Adipose tissue (tissue), 3 donors: ENCODE data around the gene C14orf180. TPM values are rescaled to one million over a fixed set of nuclear protein-coding genes. Genes with fewer than 3 reads are reported as not detected.

Experiments
- H3K27ac ChIP-seq: one replicate; pipeline ENCODE4 v1.5.1; 2013; ENCODE audit warnings: low read depth, low read length
- WGBS, 3 donors: extraction: QIAGEN DNeasy Blood & Tissue Kit; methylation state at CpG; one replicate each; pipeline ENCODE4 v1.1.7; 2013; 5-methylcytosine and 5-hydroxymethylcytosine counted together
- polyA plus RNA-seq, 3 donors: library from polyadenylated mRNA; stranded (reverse); fragments of 200-250 nt; gene quantifications; one replicate each; pipeline ENCODE4 v1.2.3, GENCODE V29; 2013
- donor health status: healthy with polysubstance abuse.
- donor health status: Bipolar disorder and iron deficiency.
- donor health status: healthy.

Gene C14orf180
- polyA plus RNA-seq, 3 donors = 9.5 to 105 (median 28.3) TPM

DNA sequence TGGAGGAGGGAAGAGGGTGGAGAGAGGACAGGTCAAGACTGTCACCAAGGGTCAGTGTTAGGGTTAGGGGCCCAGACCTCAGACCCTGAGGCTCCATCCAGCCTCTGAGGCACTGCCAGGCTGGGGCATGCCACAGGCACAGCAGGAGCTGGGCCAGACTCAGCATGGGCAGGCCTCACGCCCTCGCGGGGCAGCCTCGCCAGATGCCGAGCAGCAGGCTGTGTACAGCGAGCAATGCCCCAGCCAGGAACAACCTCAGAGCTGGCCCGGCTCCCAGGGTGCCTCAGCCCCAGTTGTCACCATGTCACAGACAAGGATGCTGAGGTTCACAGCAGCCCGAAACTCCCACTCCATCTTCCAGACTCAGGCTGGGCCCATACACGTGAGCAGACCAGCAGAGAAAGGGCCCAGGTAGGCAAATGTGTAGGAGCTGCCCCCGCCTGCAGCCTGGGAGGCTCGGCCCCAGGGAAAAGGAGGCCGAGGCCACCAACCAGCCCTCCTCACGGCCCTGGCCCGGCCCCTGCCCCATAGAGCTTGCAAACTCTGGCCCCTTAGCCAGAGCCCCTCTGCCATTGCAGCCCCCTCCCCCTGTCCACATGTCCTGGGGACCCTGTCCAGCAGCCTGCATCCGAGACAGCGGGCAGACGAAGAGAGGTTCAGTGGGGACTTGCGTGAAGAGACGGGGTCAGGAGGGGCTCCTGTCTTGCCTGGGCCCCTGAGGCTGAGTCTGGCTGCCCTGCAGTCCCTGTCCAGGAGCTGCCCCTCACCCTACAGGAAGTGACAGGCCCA lies 7.5 kb downstream of the C14orf180 start:
- 67 to 69% (median 69%) methylated on average over 19 of the region's 19 CpGs for WGBS, 3 donors
- H3K27ac ChIP-seq = no peak overlapping the region

DNA sequence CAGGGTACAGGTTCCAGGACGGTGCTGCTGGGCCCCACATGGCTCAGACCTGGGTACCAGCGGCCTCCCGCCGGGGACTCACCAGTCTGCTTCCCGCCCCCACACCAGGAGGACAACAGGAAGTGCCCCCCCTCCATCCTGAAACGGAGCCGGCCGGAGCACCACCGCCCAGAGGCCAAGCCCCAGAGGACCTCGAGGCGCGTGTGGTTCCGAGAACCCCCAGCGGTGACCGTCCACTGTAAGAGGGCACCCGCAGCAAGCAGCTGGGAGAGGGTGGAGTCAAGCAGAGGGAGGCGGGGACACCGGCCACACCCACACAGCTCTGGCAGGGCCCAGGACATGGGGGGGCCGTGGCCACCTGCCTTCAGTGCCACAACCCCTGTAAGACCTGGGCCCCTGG lies 8.1 kb downstream of the C14orf180 start:
- WGBS, 3 donors = 51 to 54% (median 54%) methylated on average over 18 to 19 of the region's 19 CpGs
- H3K27ac ChIP-seq = no peak overlapping the region

DNA sequence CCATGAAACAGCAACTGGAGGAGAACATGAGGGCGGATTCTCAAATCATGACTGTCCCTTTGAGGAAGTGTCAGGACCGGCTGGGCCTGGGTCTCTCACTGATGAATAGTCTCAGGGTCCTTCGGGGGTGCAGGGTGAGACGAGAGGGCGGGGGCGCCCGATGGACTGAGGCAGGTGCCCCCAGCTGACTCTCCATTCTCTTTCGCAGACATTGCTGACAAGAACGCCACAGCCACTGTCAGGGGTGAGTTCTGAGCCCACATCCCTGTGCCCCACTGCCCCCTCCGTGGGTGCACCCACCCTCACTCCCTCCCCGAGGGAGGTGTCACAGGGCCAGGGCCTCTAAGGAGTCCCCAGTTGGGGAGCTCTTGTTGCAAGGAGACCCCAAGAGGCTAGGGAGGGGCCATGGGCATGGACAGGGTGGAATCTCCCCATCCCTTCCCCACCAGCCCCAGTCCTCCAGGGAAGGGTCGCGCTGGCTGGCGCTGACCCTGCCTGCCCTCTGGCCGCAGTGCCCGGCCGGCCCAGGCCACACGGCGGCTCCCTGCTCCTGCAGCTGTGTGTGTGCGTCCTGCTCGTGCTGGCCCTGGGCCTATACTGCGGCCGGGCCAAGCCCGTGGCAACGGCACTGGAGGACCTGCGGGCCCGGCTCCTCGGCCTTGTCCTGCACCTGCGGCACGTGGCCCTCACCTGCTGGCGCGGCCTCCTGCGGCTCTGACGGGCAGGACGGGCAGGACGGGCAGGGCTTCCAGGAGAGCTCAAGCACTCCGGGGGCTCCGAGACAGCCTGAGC lies 8.7 kb downstream of the C14orf180 start:
- no peak overlapping the region for H3K27ac ChIP-seq
- WGBS, 3 donors = 83 to 89% (median 84%) methylated on average over 37 to 38 of the region's 38 CpGs

DNA sequence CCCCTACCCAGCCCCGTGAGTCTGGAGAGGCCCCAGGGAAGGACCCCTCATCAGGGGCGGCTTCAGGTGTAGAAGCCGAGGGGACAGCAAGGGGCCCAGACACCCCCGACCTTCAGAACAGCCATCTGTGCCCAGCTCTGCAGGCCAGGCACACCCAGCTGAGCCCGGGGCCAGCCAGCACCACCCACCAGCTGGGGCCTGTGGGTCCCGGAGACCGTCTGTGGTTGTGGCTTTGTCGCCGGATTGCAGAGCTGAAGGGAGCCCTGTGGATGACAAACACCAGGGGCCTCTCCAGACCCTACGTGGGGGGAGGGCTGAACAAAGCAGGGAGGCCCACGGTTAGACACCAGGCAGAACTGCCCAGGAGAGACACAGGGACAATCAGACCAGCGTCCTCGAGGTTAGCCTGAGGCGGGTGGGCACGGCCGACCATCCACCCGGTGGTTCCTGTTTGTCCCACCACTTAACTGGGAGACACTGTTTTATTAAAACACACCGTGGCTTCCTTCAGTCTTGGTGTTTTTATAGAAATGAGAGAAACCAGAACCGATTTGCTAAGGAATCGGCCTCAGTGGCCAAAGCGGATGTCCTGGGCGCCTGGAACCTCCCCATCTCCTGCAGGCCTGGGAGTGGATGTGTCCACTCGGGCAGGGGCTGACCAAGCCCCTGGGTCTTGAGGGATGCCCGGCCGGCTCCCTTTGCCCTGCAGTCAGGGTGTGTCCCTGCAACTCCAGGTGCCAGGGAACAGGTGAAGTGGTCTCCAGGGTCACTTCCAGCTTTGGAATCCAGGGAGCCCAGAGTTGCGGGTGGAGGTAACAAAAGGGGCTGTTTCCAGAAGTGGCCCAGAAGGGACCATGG lies 10.0 kb downstream of the C14orf180 start:
- no peak overlapping the region for H3K27ac ChIP-seq
- 79 to 83% (median 83%) methylated on average over 25 to 26 of the region's 26 CpGs for WGBS, 3 donors

DNA sequence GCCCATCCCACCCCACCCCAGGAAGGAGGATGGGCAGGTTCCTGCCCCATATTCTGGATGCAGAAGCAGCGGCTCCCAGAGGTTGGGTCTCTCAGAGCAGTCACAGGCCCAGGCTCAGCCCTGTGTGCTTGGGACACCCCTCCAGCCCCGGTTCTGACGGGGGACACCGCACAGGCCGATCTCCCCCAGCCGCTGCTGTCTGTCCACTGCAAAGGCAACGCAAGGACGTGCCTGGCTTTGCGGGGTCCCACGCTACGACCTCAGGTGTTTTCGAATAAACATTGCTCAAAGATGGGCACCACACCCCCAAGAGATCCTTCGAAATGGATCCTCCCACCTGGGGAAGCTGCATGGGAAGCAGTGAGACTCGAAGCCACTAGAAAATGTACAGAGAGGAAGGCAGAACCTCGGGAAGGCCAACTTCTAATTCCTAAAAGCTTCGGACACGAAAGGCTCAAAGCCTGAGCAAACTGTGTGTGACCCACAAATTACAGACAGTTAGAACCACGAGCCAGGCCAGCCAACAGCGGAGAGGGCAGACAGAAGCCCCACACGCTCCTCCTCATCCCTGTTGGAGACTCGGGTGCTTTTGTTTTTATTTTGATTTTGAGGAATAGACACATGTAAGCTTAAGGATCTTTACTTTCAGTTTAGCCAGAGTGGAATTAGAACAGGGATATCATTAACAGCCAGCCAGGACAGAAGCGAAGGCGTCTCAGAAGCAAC lies 10.8 kb downstream of the C14orf180 start:
- no peak overlapping the region for H3K27ac ChIP-seq
- WGBS, 3 donors = 77 to 78% (median 78%) methylated on average over 22 to 23 of the region's 23 CpGs

DNA sequence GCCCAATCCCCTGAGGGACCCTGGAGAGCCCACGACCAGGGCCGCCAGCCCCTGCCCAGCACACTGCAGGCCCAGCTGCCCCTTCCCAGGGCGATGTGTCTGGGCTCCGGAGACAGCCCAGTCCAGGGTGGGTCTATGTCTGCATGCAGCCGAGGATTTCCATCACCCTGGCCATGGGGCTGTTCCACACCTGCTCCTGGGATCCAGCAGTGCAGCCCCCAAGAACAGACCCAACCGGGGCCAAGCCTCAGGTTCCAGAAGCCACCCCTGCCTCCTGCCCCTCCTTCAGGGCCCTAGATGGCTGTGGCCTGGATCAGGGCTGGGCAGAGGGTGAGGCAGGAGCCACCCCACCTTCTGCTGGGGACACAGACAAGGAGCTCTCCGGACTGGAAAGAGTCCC lies 11.5 kb downstream of the C14orf180 start:
- H3K27ac ChIP-seq = no peak overlapping the region
- 67 to 72% (median 71%) methylated on average over 7 of the region's 7 CpGs for WGBS, 3 donors

DNA sequence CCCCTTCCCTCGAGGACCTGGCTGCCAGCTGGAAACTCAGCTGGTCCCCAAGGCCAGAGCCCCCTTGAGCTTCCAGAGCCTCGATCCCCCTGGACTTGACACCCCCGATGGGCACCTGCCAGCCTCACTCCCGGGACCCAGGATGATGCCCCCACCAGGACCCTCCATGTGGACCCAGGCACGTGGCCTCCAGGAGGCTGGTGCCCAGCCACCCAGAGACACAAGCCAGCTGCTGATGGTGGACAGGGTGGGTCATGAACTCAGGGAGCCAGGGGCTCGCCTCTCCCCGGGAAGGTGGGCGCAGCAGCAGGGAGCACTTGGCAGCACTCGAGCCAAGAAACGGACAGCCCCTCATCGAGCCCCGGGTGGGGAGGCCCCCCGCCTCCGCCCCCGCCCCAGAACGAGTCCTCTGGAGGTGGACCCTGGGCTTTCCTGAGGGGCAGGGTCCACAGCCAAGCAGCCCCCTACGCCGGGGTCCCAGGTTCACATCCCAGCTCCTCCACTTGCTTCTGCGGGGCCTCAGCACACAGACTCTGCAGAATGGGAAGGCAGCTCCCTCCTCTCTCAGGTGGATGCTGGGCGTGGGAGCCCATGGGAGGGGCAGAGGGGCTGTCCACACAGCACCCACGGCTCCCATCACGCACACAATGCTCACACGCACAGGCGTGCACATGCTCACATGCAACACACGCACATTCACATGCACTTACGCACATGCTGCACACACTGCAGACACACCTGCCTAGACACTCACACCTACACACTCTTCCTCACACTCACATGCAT lies 12.1 kb downstream of the C14orf180 start:
- WGBS, 3 donors = 72 to 81% (median 81%) methylated on average over 26 of the region's 26 CpGs
- H3K27ac ChIP-seq = no peak overlapping the region

DNA sequence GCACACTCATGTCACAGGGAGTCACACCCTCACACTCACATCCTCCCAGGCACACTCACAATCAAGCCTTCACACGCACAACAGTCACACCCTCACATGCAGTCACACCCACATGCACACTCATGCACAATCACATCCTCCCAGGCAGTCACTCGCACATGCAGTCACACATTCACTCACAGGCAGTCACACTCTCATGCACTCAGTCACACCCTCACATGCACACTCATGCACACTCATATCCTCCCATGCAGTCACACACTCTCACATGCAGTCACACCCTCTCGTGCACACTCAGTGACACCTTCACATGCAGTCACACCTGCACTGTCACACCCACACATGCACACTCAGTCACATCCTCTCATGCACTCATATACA lies 12.7 kb downstream of the C14orf180 start:
- no peak overlapping the region for H3K27ac ChIP-seq
- 63 to 77% (median 69%) methylated on average over 3 of the region's 3 CpGs for WGBS, 3 donors

DNA sequence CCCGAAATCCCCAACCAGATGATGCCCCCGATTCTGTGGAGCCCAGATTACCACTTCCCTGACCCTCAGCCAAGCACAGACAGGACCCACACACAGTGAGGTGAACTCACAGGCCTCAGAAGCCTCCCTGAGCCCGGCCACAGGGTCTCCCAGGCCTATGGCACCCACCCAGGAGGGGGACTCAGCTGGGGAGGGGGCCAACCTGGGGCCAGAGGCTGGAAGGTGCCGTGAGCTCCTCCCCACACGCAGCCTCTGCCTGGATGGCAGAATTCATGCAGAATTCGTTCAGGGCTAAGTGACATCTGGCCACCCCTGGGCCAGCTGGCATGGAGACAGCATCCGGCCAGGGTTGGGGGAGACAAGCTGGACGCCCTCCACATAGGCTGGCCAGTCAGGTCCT lies 13.2 kb downstream of the C14orf180 start:
- H3K27ac ChIP-seq = no peak overlapping the region
- WGBS, 3 donors = 64 to 72% (median 65%) methylated on average over 8 of the region's 8 CpGs

DNA sequence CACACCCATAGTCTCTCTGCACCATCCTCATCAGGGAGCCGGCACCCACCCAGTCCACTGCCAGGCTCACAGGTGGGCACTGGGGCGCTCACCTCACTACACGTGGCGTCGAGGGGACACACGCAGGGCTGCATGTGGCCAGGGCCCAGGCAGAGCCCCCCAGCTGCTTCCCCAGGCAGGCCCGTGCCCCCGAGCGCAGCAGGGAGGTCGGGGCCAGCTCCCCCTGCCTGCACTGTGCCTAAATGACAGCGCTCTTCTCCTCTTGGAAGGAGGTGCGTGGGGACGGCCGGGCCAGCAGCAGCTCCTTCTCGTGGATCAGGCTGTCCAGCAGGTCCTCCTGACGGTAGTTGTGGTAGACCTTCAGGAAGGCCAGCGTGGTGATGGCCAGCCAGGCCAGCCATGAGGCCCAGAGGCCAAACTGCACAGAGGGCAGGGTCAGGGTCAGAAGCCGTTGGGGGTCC lies 13.7 kb downstream of the C14orf180 start:
- WGBS, 3 donors = 72 to 77% (median 72%) methylated on average over 18 of the region's 18 CpGs

DNA sequence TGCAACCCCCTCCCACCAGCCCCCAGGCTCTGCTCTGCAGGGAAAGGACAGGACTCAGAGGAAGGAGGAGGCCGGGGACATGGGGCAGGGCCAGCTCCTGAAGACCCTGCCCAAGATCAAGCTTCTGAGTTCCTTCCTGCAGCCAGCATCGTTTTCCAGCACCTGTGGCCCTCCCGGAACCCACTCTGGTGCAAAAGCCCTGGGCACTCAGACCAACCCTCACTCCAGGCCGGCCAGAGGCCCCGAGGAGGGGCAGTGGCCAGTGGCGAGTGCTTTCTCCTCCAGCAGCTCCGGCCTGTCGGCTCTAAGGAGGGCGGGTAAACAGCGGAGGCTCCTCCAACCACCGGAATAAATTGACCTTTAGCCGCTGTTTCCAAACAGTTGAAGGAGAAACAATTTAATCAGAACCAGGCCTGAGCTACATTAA lies 14.2 kb downstream of the C14orf180 start:
- WGBS, 3 donors = 44 to 74% (median 66%) methylated on average over 12 of the region's 12 CpGs
- no peak overlapping the region for H3K27ac ChIP-seq

More for the DNA sequence above, 13.7 kb downstream of the C14orf180 start:
- H3K27ac ChIP-seq = no peak overlapping the region

DNA sequence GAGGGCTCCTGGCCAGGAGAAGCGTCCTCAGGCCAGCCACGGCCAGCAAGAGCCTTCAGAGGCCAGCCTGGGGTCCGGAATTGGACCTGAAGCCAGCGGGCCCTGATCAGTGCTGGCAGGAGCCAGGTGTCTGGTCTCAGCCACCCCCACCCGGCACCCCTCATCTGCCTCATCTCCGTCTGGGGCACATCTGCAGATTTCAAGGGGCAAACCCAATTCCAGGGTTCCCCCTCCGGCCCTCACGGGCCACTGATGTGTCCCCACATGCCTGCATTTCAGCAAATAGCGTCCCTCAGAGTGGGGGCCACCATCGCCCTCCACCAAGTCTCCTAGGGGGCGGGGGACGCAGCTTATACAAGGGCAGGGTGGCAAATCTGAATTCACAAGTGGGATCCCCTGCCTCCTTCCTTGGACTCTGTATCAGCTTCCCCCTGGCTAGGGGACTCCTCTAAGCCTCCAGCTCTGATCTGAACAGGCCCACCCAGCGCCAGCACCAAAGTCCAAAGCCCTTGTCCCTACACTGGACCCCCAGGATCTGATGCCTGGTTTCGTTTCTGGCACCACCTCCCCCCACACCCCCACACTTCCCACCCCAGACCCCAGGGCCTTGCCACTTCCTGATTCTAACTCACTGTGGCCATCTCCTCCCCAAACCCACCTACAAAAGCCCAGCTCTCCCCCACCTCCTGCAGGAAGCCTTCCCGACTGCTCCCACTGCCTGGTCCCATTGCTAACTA lies 14.9 kb downstream of the C14orf180 start:
- no peak overlapping the region for H3K27ac ChIP-seq
- 79 to 82% (median 82%) methylated on average over 15 of the region's 15 CpGs for WGBS, 3 donors

DNA sequence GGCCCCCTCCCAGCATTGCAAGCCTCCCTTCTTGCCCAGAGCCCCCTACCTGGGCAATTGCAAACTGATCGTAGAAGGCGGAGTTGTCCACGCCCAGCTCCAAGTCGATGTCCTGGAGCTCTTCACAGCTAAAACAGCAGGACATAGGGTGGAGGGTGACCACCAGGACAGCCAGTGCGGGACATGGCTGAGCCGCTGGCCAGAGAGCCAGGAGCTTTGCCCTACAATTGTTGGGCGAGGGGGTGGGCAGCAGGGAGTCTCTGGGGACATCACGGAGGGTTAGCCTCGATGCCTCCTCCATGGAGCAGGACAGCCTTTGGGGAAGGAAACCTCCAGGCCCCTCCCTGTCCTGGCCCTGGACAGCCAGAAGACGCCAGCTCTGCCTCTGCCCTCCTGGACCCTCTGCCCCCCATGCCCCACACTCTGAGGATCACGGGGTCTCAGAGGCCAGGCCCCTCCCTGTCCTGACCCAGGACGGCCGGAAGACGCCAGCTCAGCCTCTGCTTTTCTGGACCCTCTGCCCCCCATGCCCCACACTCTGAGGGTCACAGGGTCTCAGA lies 15.6 kb downstream of the C14orf180 start:
- 76 to 85% (median 82%) methylated on average over 14 of the region's 14 CpGs for WGBS, 3 donors
- H3K27ac ChIP-seq = no peak overlapping the region

DNA sequence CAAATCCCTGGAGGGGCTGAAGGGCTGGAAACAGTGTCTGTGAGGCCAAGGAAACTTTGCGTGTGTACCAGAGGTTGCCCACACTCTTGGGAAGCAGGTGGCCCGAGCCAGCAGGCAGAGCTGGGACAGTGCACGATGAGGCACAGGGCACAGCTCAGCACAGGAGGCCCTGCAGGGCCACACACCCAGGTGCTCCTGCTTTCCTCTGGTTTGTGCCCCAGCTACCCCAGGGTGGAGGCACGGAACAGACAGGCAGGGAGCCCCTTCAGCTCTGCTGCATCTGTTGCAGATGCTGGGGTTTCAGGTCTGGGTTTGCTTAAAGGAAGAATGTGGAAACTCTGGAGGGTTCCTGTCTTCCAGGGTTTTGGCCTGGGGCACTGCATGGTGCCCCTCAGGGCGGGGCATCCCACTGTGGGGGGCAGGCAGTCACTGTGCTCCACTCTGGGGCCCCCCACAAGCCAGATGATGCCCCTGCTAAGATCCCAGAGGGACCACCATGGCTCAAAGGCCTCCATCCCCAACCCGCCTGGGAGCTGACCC lies 16.4 kb downstream of the C14orf180 start:
- WGBS, 3 donors = 75 to 80% (median 76%) methylated on average over 6 of the region's 6 CpGs
- no peak overlapping the region for H3K27ac ChIP-seq

DNA sequence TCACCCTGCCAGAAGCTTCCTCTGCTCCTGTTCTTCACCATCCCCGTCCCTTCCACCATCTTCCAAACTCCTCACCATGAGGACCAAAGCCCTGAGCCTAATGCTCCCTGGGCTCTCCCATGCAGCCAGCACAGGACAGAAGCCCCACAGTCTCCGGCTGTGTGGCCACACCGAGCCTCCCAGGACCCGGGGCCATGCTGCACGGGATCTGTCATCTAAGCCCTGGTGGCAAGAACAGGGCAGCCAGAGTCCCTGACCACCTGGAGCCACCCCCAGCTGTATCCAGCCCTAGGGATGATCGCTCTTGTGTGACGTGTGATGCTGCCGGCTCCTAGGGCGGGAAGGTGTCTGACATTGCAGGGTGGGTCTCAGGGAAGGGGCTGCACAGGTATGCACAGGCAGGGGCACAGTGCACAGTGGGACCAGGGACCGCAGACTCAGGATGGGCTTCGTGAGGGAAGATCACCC lies 16.9 kb downstream of the C14orf180 start:
- WGBS, 3 donors = 82 to 87% (median 83%) methylated on average over 11 of the region's 11 CpGs
- no peak overlapping the region for H3K27ac ChIP-seq

DNA sequence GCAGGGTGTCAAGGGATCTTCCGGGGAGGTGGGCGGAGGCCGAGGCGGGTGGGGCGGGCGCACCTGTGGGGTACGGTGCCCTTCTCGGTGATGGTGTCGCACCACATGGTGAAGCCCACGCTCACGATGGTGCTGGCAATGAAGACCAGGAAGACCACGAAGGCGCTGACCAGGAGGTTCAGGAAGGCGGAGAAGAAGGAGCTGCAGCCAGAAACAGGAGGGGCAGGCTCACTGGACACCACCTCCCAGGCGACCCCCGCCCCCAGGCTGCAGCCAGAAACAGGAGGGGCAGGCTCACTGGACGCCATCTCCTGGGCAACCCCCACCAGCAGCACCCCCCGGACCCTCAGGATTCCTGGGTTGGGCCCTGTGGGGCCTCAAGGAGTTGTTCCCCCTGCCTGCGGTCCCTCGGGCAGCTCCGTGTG lies 17.4 kb downstream of the C14orf180 start:
- WGBS, 3 donors = 78 to 92% (median 88%) methylated on average over 21 of the region's 21 CpGs
- no peak overlapping the region for H3K27ac ChIP-seq
